Smooth muscle cell of the brain vasculature (primary cell): Measurements from ENCODE around the gene KTN1.

Source experiments
- DNase-seq: peaks from one replicate; pipeline ENCODE4 v3.0.0-alpha.2; 2012; ENCODE audit warnings: low read depth, low spot score

Gene KTN1

GRCh38 chr14:55605793-55606192, 25.8 kb downstream of the KTN1 start:
- no peak for DNase-seq

DNA sequence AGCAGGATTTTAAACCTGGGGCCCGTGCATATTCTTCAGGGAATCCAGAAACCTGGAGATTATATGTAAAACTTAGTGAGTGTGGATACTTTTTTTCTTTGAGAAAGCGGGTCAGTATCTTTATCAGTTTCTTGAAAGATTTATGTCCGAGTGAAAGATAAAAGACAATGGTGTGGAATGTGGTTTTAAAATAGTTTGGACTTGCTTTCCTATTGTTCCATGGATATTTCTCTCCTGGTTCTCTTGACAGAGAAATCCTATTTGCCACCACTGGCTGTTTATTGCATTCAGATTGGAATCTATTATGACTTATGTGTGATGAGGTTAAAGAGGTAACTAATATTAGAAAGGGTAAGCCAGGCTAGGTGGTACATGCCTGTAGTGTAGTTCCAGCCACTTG, 27.4 kb downstream of the KTN1 start:
- DNase-seq = no peak

DNA sequence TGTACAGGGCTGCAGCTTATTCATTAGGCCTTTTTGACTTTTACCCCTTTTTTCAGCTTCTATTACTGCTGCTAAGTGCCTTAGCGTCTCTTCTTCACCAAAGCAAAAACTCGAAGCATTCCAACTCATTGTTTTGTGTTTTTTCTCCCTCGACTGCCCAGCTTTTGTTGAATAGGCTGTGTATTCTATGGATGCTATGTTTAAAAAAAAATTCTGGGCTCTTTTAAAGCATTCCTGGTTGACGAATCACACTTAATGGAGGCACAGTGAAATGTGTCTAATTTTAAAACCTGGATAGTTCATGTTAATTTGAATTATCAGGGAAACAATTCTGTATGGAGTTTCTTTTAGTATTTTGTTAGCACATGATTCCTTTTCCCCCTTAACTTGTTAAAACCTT, 29.7 kb downstream of the KTN1 start:
- DNase-seq = no peak

DNA sequence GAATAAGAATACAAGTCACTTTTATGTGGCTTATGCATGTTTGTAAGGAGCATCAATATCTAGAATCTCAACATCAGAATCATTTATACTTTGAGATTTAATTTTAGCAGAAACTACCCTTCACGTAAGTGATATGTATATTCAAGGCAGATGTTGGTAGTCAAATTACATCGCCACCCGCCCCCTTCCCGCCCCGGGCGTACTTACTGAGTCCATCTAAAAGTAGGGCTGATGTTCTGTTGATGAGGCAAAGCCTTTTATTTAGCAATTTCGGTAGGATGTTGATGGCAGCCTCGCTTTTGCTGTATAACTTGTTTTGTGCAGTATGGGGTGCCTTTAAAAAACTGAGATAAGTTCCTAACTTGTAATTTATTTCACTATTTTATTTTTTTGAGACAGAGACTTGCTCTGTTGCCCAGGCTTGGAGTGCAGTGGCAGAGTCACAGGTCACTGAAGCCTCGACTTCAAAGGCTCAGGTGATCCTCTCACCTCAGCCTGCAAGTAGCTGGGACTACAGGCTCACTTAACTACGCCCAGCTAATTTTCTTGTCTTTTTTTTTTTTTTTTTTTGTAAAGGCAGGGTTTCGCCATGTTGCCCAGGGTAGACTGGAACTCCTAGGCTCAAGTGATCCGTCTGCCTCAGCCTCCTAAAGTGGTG, 30.8 kb downstream of the KTN1 start:
- DNase-seq = no peak

DNA sequence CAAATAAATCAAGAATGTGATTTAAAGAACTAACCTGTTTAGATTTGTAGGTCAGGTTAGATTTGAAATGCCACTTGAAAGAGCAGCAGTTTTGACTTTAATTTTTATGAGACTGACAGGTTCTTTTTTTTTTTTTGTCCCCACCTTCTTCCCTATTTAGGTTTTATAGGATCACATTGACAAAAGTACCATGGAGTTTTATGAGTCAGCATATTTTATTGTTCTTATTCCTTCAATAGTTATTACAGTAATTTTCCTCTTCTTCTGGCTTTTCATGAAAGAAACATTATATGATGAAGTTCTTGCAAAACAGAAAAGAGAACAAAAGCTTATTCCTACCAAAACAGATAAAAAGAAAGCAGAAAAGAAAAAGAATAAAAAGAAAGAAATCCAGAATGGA, 31.9 kb downstream of the KTN1 start:
- DNase-seq = no peak

DNA sequence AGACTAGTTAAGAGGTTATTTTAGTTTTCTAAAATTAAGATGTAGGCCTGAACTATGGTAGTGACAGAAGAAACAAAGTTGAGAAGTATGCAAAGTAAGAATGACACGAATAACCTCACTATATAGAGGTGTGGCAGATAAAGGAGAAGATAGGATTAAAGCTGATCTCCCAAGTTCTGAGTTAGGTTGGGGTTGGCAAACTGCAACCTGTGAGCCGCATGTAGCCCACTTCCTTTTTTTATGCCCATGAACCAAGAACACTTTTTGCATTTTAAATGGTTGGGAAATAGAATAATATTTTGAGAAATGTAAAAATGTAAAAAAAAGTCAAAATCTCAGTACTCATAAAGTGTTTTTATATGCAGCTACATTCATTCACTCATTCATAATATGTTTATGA, 34.3 kb downstream of the KTN1 start:
- no peak for DNase-seq

- DNase-seq = no peak
These were observed 40.3 kb downstream of the KTN1 start for GRCh38 chr14:55620277-55620676.

- no peak for DNase-seq
These were observed 41.0 kb downstream of the KTN1 start for GRCh38 chr14:55620981-55621380.

DNA sequence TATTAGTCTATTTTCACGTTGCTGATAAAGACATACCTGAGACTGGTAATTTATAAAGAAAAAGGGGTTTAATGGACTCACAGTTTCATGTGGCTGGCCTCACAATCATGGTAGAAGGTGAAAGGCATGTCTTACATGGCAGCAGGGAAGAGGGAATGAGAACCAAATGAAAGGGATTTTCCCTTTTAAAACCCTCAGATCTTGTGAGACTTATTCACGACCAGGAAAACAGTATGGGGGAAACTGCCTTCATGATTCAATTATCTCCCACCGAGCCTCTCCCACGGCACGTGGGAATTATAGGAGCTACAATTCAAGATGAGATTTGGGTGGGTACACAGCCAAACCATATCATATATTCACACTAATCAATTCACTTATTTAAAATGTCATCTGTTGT, 41.4 kb downstream of the KTN1 start:
- DNase-seq = no peak

- no peak for DNase-seq
These were observed 44.9 kb downstream of the KTN1 start for GRCh38 chr14:55624913-55625312.

- DNase-seq = no peak
These were observed 45.5 kb downstream of the KTN1 start for GRCh38 chr14:55625481-55625880.

GRCh38 chr14:55626131-55626530, 46.1 kb downstream of the KTN1 start:
- no peak for DNase-seq

DNA sequence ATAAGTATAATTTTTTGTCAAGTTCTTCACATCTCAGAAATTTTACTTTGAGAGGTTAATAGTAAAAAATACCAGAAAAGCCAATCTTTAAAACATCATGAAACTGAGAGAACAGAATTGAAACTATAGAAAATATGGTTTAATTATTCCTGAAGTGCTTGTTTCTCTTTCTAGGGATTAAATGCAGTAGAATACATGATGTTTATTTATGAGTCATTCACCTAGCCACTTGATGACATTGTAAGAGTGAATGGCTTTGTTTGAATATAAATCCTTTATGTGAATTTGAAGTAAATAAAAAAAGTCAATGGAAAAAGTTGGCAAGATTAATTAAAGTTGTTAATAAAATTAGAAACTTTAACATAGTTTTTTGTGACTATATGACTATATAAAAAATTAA, 48.4 kb downstream of the KTN1 start:
- no peak for DNase-seq

GRCh38 chr14:55638665-55639064, 58.7 kb downstream of the KTN1 start:
- no peak for DNase-seq

- no peak for DNase-seq
These were observed 61.3 kb downstream of the KTN1 start for GRCh38 chr14:55641290-55641689.

- no peak for DNase-seq
These were observed 61.9 kb downstream of the KTN1 start for GRCh38 chr14:55641954-55642353.

DNA sequence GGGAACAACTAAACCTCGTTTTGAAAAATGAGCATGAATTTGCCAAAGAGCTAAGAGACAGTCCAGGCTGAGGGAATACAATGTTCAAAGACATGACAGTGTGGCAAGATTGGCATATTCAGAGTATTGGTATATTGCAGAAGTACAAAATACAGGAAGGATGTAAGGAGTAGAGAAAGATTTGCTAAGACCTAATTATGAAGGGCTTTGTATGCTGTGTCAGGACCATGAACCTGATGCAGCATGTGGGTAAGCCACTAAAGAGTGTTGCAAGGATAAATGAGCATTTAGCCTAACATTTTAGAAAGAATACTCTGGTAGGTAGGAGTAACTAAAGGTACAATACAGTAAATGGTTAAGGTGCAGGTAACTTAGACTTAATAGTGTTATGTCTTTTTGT, 65.1 kb downstream of the KTN1 start:
- no peak for DNase-seq

GRCh38 chr14:55645845-55646832, 66.1 kb downstream of the KTN1 start:
- no peak for DNase-seq

GRCh38 chr14:55650992-55651391, 71.0 kb downstream of the KTN1 start:
- no peak for DNase-seq

DNA sequence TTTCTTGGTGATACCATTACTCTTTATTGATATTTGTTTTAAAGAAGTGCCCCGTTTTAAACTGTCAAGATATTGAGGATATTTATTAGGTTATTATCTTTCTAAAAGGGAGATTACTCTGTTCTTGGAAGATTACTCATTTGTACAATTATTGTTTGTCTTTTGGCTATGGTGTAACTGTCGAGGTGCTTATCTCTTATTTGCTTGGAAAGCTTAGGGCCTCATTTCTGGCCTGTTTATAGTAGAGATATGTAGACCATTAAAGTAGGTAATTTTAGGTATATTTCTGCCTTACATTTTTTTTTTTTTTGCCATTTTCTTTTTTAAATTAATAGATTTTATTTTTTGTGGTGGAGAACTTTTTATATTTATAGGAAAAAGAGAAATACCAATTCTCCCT, 74.2 kb downstream of the KTN1 start:
- no peak for DNase-seq

- no peak for DNase-seq
These were observed 81.0 kb downstream of the KTN1 start for GRCh38 chr14:55661029-55661428.

DNA sequence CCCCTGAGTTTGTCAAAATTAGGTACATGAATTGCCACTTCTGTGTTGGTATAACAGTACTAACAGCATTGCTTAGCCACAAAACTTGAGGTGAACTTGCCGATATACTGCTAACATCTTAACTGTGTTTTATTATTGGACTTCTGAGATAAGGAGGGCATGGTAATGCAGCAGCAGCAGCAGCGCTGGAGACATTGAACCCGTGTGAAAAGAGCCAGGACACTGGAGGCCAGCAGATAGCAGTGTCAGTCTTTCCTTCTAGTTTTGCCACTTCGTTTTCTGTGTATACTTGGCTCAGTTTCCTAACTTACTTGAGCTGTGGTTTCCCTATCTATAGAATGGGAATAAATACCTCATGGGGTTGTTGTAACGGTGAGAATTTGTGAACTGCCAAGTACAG, 82.7 kb downstream of the KTN1 start:
- DNase-seq = no peak

GRCh38 chr14:55665067-55665675, 85.2 kb downstream of the KTN1 start:
- no peak for DNase-seq
